ENCODE results near the gene PEX26. TPM values are rescaled to one million over a fixed set of nuclear protein-coding genes. Genes with fewer than 3 reads are reported as not detected.

Gene PEX26
- total RNA-seq, 1 donor from 2014 or later: 22.8 TPM

DNA sequence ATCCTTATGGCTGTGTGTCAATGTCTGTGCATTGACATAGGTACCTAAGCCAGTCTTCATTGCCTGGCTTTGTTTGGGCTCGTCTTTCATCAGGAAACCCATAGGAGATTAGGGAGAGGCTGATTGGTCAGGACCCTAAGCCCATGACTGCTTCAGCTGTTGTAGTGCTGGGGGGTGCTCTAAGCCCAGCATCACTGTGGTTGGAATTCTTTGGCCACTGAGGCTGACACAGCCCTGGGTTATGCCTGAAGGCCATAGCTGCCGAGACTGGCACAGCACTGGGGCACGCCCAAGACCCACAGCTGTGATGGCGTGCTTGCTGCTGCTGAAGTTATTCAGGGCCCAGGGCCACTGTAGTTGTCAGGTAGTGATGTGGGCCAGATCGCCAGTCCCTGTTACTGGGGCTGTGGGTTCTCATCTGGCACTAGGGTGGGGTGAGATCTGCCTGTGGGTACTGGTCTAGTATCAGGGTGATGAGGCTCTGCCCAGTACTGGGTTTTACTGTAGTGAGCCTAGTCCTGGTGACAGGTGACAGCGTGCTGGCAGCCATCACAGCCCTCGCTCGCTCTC is 77.1 kb downstream of the PEX26 start:
- DNase-seq (ENCODE audit: low read depth): peak; percentile 99

Other genes starting within 250 kb of the PEX26 start
- 23.4 and 27.8 TPM in 2 replicates for gene MICAL3, start 53.4 kb upstream of the PEX26 start, total RNA-seq
- gene TUBA8, start 32.8 kb downstream of the PEX26 start, total RNA-seq: 12.6 and 20.9 TPM in 2 replicates
- gene USP18, start 72.2 kb downstream of the PEX26 start, total RNA-seq: 31.7 and 37.4 TPM in 2 replicates